Measurements from ENCODE around the gene ACSS1.

Gene ACSS1

GRCh38 chr20:25078662-25079061, 20.7 kb upstream of the ACSS1 start:
- no peak for DNase-seq (ENCODE audit: low read depth)

- DNase-seq (ENCODE audit: low read depth), result no peak
Measured at GRCh38 chr20:25077610-25078169, 19.8 kb upstream of the ACSS1 start.

GRCh38 chr20:25076731-25077609, 19.0 kb upstream of the ACSS1 start:
- no peak for DNase-seq (ENCODE audit: low read depth)

- no peak for DNase-seq (ENCODE audit: low read depth)
Measured at GRCh38 chr20:25076201-25076600, 18.3 kb upstream of the ACSS1 start.

GRCh38 chr20:25073544-25073943, 15.6 kb upstream of the ACSS1 start:
- DNase-seq (ENCODE audit: low read depth), result no peak

GRCh38 chr20:25072226-25072811, 14.4 kb upstream of the ACSS1 start:
- no peak for DNase-seq (ENCODE audit: low read depth)

- no peak for DNase-seq (ENCODE audit: low read depth)
Measured at GRCh38 chr20:25071734-25072133, 13.8 kb upstream of the ACSS1 start.

GRCh38 chr20:25070821-25071473, 13.0 kb upstream of the ACSS1 start:
- no peak for DNase-seq (ENCODE audit: low read depth)

- DNase-seq (ENCODE audit: low read depth), result no peak
Measured at GRCh38 chr20:25067102-25067987, 9.4 kb upstream of the ACSS1 start.

- no peak for DNase-seq (ENCODE audit: low read depth)
Measured at GRCh38 chr20:25066386-25066785, 8.4 kb upstream of the ACSS1 start.

- no peak for DNase-seq (ENCODE audit: low read depth)
Measured at GRCh38 chr20:25065625-25066338, 7.8 kb upstream of the ACSS1 start.

GRCh38 chr20:25065072-25065624, 7.2 kb upstream of the ACSS1 start:
- DNase-seq (ENCODE audit: low read depth), result no peak

- DNase-seq (ENCODE audit: low read depth), result no peak
Measured at GRCh38 chr20:25064561-25065071, 6.7 kb upstream of the ACSS1 start.

GRCh38 chr20:25063981-25064380, 6.0 kb upstream of the ACSS1 start:
- DNase-seq (ENCODE audit: low read depth), result no peak

GRCh38 chr20:25063546-25063945, 5.6 kb upstream of the ACSS1 start:
- no peak for DNase-seq (ENCODE audit: low read depth)

GRCh38 chr20:25062841-25063240, 4.9 kb upstream of the ACSS1 start:
- DNase-seq (ENCODE audit: low read depth), result no peak

GRCh38 chr20:25061821-25062530, 4.0 kb upstream of the ACSS1 start:
- no peak for DNase-seq (ENCODE audit: low read depth)

GRCh38 chr20:25061103-25061799, 3.3 kb upstream of the ACSS1 start:
- no peak for DNase-seq (ENCODE audit: low read depth)

- DNase-seq (ENCODE audit: low read depth), result no peak
Measured at GRCh38 chr20:25059866-25060465, 2.0 kb upstream of the ACSS1 start.
